NCI-H2196 treated with DMSO at 0.1 percent for 48 hours (cell line): Measurements from ENCODE around the gene TIGD4.
"Not testable (repeated sequence)": the region's sequence is repeated elsewhere in the genome, so short reads cannot be mapped to it uniquely, and the experiment has no call there.

ENCODE experiments used
- DNase-seq: peaks from one replicate; lab custom pipeline; 2025; ENCODE audit not compliant: unreplicated experiment; lab: John Stamatoyannopoulos, UW

The TIGD4 gene

GRCh38 chr4:152784490-152785350 lies 5.2 kb upstream of the TIGD4 start:
- peak; percentile 1 for DNase-seq

- DNase-seq, result no peak
Measured at GRCh38 chr4:152780267-152780778, 793 bp upstream of the TIGD4 start.

DNA sequence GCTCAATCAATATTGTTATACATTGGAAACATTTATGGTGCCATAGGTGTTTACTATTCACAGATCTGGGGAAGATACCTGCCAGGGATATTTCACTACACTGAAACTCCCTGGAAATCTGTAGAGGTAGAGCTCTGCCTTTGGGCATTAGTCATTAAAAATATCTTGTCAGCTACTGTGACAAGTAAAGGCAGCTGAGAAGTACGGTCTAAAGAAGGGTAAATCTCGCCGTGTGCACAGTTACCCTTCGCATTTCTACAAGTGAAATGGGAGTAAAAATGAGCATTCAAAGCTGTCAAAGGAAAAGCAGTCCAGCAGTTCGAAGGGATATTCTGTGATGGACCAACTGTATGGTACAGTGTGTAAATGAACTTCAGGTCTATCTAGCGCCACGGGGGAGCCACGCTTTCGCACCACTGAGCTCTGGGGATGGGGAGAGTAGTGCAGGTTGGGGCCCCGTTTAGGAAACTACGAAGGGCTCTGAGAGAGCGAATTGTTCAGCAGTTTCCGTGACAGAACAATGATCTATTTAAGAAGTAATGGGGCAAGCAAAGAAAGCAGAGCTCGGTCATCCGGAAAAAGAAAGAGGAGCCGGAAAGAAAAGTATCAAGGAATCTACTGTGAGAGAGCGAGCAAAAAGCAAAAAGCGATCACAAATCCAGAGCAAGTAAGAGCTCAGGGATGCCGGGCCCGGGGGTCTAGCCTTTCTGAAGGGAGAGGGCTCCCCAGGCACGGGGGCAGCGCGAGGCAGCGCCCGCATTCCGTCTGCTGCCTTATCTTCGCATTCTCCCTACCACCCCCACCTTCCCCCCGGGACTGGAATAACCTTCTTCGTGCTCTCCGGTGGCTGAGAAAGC lies 646 bp downstream of the TIGD4 start:
- no peak for DNase-seq

DNA sequence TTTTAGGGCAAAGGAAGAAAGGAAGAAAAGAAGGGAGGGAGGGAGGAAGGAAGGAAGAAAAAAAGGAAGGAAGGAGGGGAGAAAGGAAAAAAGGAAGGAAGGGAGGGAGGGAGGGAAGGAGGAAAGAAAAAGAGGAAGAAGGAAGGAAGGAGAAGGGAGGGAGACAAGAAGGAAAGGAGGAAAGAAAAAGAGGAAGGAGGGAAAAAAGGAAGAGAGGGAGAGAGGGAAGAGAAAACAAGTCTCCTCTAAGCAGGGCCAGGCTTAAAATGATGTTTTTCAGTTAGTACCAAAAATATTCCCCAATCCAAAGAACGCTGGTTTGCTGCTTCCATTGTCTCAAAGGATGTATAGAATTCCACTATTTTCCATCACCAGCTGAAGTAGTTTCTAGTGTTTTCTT lies 2.0 kb downstream of the TIGD4 start:
- no peak for DNase-seq

GRCh38 chr4:152776352-152776751 lies 3.2 kb downstream of the TIGD4 start:
- no peak for DNase-seq

DNA sequence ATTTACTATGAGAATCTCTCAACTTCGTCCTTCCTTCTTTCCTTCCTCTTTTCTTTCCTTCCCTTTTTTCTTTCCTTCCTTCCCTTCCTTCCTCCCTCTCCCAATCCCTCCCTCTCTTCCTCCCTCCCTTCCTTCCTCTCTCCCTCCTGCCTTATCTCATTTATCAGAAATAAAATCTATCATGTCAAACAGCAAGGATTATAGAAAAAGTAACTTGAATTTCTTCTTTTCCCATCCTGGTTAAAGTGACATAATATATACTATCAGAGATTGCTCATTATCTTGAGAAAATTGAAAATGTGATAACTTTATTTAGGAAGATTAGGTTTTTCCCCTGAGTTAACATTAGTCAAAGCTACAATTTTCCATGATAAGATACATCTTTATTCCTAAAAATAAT lies 5.6 kb downstream of the TIGD4 start:
- DNase-seq, result no peak

DNA sequence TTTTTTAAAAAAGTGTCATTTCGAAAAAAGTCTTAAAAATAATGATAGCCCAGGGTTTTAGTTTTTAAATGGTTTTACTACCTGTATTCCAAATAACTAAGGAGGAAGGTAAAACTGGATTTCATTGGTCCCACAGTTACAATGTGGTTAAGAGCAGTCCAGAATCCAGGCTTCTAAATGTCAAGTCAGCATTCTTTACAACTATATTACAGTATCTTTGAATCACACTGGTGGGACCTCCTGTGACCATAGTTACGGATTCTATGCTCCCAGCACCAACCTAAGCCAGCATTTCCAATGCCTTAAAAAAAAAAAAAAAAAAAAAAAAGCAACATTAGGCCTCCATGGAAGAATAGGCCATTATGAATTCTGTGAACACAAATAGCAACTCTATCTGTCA lies 6.2 kb downstream of the TIGD4 start:
- no peak for DNase-seq

DNA sequence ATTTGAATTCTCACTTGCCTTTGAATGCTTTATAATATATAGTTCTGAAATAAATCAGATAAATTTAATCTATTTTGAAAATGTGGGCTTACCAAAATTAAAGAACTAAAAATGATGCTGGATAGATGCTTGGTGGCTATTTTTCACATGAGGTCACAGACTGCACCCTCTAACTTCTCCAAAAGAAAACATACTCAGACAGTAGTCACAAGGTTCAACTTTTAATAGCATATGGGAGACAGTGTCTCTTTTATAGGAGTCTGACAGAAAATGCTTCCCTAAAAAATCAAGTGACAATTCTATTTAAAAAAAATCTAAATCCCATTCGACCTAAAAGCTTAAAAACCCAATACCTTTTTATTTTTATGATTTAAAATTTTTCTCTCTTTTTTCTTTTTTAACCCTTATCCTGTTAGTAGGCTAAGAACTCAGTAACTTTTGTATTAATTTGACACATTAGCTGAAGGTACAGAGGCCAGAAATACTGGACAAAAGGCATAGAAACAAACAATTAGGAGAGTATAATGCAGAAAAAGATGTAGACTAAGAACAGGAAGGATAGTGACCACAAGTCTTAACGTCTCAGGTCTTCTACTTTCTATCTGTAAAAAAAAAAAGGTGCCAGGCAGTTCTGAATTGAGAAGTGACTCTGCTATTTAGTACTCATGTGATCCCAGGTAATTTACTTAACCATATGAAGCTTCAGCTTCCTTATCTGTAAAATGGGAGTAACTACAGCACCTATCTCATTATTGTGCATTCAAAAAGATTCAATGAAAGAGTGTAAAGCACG lies 7.6 kb downstream of the TIGD4 start:
- DNase-seq, result no peak

GRCh38 chr4:152765069-152765737 lies 14.3 kb downstream of the TIGD4 start:
- DNase-seq, result not testable (repeated sequence)

DNA sequence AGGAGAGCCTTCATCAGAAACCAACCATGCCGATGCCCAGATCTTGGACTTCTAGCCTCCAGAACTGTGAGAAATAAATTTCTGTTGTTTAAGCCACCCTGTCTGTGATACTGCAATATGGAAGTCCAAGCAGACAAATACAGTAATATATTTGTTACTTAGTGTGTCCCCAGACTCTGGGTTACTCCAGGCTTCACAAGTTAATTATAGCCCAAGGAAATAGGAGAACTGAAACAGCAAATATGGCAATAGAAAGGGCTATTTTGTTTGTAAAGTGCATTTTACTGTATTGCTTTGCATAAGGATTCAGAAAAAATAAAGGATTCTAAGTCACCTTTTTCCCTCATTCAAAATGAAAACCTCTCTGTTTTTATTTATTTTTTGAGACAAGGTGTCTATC lies 15.7 kb downstream of the TIGD4 start:
- no peak for DNase-seq

- DNase-seq, result no peak
Measured at GRCh38 chr4:152748619-152749018, 30.9 kb downstream of the TIGD4 start.

DNA sequence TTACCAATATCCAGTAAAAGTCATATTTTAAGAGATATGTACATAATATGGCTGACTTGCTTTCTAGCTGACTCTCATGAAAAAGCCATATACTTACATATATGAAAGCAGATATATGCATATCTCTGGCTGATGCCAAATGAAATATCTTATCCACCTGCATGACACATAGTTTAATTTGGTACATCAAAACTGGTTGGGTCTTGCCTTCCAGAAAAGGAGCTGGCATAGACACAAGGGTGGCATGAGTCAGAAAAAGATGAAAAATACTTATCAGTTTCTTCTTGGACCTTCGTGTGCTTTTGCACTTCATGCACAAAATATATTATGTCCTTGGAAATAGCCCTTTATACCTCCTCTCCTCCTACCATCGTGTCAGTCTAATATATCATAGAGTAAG lies 32.1 kb downstream of the TIGD4 start:
- no peak for DNase-seq

DNA sequence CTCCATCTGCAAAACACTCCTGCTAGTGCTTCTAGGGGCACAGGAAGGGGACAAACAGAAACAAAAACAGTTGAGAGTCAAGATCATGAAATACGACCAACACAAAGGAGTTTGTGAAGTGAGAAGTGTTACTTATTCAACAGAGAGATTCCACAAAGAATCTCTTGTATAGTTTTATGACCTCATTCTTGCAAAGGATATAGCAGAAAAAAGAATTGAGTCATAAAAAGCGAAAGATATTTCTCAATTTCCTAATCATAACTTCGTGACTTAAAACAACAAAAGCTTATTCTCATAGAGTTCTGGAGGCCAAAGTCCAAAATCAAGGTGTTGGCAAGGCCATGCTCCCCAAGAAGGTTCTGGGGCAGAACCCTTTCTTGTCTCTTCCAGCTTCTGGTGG lies 40.7 kb downstream of the TIGD4 start:
- no peak for DNase-seq

DNA sequence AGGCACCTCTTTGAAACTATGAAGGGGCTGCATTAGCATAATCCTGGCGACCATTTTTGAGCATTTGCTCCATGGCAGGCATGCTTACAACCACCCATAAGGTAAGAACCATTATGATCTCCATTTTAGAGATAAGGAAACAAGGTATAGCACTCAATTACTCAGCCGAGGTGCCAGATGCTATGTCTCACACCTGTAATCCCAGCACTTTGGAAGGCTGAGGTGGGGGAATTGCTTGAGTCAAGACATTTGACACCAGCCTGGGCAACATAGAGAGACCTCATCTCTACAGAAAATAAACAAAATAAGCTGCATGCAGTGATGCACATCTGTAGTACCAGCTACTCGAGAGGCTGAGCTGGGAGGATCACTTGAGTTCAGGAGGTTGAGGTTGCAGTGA lies 43.6 kb downstream of the TIGD4 start:
- no peak for DNase-seq

GRCh38 chr4:152735396-152735859 lies 44.1 kb downstream of the TIGD4 start:
- DNase-seq, result peak; percentile 9

DNA sequence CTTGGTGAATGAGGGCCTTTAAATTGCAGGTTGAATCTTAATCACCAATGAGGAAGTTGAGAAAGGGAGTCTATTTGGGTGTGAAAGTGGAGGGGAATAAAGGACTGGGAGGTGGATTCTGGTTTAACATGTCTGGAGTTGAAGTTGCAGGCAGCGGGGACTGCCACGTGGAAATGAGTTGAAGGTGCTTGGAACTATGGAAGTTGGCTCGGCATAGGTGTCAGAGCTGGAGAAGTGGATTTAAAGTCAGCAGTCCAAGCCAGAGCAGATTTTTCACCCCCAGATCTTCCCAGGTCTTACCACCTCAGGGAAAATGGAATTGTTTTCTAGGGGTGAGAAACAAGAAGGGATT lies 44.9 kb downstream of the TIGD4 start:
- no peak for DNase-seq

DNA sequence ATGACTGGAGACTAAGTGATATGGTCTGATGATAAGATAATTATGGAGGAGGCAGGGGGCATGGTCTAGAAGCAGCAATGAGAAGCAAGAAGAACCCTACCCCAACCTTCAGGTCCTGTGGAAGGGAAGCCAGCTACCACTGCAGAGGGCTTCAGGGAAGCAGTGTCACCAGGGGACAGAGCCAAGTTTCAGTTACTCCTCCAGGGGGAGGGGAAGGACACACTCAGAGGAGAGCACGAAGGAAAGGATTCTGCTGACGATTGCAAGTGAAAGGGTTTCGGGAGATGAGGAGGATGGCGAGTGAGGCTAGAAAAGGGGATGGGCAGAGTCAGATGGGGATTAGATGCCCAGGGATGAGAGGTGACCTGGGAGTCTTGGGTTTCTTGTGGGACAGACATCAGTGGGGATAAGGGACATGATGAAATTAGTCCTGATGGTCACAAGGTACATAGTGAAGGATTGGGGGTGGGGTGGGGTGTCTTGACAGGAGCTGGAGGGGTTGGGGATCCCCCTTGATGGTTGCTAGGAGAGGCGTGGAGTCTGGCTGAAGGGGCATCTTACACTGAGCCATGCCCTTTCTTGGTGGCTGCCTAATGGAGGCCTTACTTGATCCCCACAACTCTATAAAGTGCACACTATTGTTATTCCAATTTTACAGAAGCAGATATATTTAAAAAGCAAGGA lies 45.4 kb downstream of the TIGD4 start:
- no peak for DNase-seq

- no peak for DNase-seq
Measured at GRCh38 chr4:152731997-152732396, 47.5 kb downstream of the TIGD4 start.

- DNase-seq, result no peak
Measured at GRCh38 chr4:152729466-152729865, 50.1 kb downstream of the TIGD4 start.

- DNase-seq, result no peak
Measured at GRCh38 chr4:152728343-152728742, 51.2 kb downstream of the TIGD4 start.
